Measurements from ENCODE around the gene RNH1. TPM values are rescaled to one million over a fixed set of nuclear protein-coding genes. Genes with fewer than 3 reads are reported as not detected.
A peak's percentile ranks its signal among the peaks of the same experiment; 100 is the strongest.

Gene RNH1
- total RNA-seq, 2 experiments from 2014 or later, result 94.7 to 97.2 TPM

DNA sequence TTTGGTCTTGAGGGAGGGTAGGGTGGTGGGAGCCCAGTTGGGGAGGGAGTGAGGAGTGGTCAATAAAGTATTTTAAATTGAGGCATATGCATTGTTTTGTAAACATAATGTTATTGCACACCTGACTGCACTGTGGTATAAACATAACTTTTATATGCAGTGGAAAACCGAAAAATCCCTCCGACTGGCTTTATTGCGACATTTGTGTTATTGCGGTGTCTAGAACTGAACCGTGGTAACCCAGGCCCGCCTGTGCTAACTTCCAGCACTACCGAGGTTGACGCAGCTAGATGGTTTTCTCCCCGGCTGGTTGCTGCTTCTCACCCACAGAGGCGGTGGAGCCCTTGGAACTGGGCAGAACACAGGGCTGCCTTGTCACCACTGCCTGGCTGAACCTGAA, 7.6 kb upstream of the RNH1 start:
- H3K36me3 Mint-ChIP-seq, result peaks cover 41% of the 10 kb centered on the region
- H3K27ac Mint-ChIP-seq, result no peak overlapping the region
- peaks cover 4% of the 10 kb centered on the region for H3K4me1 Mint-ChIP-seq
- H3K27me3 Mint-ChIP-seq, result no peaks in the 10 kb centered on the region
- DNase-seq, result no peak
- H3K9me3 Mint-ChIP-seq, result no peaks in the 10 kb centered on the region
- H3K4me3 Mint-ChIP-seq, result no peak overlapping the region

DNA sequence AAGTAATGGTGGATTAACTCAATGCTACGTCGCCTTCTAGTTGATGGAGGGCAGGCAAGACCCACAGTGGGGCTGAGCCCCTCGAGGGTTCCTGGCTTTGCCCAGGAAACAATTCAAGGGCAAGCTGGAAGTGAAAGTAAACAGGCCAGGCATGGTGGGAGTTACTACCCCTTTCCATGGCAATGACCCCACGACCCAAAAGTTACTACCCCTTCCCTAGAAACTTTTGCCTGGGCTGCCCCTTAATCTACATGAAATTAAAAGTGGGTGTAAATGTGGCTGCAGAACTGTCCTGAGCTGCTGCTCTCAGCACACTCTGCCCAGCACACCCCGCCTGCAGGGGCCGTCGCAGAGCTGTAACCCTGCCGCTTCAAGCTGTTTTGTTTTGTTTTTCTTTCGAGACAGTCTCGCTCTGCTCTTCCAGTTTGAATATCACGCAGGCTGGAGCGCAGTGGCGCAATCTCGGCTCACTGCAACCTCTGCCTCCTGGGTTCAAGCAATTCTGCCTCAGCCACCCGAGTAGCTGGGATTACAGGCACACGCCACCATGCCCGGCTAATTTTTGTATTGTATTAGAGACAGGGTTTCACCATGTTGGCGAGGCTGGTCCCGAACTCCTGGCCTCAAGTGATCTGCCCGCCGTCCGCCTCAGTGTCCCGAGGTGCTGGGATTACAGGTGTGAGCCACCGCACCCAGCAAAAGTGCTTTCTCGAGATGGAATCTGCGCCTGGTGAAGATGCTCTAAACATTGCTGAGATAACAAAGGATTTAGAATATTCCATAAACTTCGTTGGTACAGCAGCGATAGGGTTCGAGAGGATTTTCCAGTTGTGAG, 5.9 kb upstream of the RNH1 start:
- DNase-seq, result no peak
- Mint-ChIP-seq H3K36me3 (peaks cover 44% of the 10 kb centered on the region), H3K9me3 (no peaks in the 10 kb centered on the region), H3K27me3 (no peaks in the 10 kb centered on the region), H3K27ac (no peak overlapping the region), H3K4me3 (no peak overlapping the region), H3K4me1 (peaks cover 3% of the 10 kb centered on the region)

DNA sequence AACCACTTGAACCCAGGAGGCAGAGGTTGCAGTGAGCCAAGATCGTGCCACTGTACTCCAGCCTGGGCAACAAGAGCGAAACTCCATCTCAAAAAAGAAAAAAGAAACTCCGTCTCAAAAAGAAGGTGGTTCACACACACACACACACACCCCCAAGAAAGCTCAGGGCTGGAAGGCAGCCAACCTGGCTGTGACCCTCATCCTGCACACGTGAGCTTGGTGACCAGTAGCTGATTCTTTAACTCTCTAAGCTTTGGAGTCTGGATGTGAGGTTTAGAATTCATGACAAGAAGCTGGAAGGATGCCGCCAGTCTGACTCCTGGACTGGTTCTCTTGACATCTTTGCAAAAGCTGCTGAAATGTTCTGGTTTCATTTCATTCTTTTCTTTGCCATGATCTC, 1.9 kb upstream of the RNH1 start:
- H3K9me3 Mint-ChIP-seq, result no peaks in the 10 kb centered on the region
- no peaks in the 10 kb centered on the region for H3K27me3 Mint-ChIP-seq
- DNase-seq, result no peak
- H3K27ac Mint-ChIP-seq, result no peak overlapping the region
- H3K4me3 Mint-ChIP-seq, result no peak overlapping the region
- peaks cover 36% of the 10 kb centered on the region for H3K36me3 Mint-ChIP-seq
- H3K4me1 Mint-ChIP-seq, result peaks cover 20% of the 10 kb centered on the region

DNA sequence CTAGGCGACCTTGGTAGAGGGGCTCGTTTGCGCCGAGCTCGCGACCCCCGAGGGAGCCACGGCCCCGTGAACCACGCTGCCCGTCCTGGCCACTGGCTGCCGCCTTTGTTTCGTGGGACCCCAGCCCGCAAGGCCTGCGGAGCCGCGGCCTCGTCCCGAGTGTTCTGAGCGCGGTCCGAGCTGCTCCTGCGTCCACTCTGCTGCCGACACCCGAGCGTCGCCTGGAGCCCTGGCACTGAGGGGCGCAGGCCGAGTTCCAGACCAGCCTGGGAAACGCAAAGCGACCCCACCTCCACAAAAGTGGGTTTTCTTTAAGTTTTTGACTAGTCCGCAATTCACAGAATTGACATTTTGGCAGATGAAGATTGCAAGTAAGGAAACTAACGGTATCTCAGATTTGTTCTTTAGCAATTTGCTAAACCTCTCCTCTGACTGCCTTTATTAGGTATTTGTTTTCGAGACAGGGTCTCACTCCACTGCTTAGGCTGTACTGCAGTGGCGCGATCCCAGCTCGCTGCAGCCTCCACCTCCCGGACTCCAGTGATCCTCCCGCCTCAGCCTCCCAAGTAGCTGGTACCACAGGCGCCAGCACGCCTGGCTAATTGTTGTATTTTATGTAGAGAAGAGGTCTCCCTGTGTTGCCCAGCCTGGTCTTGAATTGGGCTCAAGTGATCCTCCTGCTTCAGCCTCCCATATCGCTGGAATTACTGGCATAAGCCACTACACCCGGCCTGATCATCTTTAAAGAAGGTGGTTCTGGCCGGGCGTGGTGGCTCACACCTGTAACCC, 879 bp upstream of the RNH1 start:
- H3K9me3 Mint-ChIP-seq, result no peaks in the 10 kb centered on the region

DNA sequence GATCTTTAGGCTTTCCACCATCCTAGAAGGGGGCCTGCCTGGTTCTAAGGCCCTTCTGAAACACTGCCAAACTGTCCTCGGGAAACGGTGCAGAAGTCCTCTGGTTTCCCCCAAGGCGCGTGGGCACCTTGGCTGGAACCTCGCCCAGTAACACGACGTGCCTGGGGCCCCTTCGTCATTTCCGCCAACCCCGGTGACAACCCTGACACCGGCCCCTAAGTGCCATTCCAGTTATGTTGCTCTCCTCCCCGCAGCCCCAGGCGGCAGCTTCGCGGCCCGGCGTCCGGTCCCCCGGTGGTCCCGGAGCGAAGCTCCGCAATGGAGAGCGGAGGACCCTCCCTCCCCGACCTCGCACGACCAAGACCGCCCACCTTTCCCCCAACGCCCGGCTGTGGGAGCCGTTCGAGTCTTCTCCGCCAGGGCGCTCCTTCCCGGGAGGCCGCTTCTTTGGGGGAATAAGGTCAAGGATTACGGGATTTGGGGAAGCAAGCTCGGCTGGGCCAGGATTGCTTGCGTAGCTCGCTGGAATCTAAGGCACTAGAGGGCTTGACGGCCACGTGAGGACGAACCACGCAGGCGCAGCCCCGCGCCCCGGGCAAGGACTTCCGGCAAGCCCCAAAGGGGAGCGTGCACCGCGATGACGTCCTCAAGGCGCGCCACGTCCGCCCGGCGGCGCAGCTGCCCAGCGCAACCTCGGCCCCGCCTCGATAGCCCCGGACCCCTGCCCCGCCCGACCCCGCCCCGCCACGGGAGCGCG, 626 bp downstream of the RNH1 start:
- H3K9me3 Mint-ChIP-seq, result no peaks in the 10 kb centered on the region
- DNase-seq, result peak; percentile 97
- H3K27ac Mint-ChIP-seq, result peak overlapping the region; percentile 100
- H3K36me3 Mint-ChIP-seq, result peaks cover 28% of the 10 kb centered on the region
- peak overlapping the region; percentile 96 for H3K4me3 Mint-ChIP-seq
- no peaks in the 10 kb centered on the region for H3K27me3 Mint-ChIP-seq
- peaks cover 22% of the 10 kb centered on the region for H3K4me1 Mint-ChIP-seq

More for the DNA sequence above, 879 bp upstream of the RNH1 start:
- no peaks in the 10 kb centered on the region for H3K27me3 Mint-ChIP-seq
- peak overlapping the region; percentile 96 for H3K4me3 Mint-ChIP-seq
- H3K36me3 Mint-ChIP-seq, result peaks cover 33% of the 10 kb centered on the region
- H3K4me1 Mint-ChIP-seq, result peaks cover 22% of the 10 kb centered on the region
- peak overlapping the region; percentile 68 for H3K27ac Mint-ChIP-seq
- DNase-seq, result no peak

DNA sequence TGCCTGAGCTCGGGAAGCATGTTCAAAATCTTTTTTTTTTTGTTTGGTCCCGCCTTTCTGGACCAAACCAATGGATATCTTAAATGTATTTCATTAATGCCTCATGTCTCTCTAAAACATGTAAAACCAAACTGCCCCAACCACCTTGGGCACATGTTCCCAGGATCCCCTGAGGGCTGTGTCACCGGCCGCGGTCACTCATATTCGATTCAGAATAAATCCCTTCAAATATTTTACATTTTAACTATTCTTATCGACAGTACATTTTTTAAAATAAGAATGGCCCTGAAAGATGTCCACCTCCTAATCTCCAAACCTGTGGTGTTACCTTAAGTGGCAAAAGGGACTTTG, 2.1 kb downstream of the RNH1 start:
- H3K27ac Mint-ChIP-seq, result peak overlapping the region; percentile 100
- H3K9me3 Mint-ChIP-seq, result no peaks in the 10 kb centered on the region

DNA sequence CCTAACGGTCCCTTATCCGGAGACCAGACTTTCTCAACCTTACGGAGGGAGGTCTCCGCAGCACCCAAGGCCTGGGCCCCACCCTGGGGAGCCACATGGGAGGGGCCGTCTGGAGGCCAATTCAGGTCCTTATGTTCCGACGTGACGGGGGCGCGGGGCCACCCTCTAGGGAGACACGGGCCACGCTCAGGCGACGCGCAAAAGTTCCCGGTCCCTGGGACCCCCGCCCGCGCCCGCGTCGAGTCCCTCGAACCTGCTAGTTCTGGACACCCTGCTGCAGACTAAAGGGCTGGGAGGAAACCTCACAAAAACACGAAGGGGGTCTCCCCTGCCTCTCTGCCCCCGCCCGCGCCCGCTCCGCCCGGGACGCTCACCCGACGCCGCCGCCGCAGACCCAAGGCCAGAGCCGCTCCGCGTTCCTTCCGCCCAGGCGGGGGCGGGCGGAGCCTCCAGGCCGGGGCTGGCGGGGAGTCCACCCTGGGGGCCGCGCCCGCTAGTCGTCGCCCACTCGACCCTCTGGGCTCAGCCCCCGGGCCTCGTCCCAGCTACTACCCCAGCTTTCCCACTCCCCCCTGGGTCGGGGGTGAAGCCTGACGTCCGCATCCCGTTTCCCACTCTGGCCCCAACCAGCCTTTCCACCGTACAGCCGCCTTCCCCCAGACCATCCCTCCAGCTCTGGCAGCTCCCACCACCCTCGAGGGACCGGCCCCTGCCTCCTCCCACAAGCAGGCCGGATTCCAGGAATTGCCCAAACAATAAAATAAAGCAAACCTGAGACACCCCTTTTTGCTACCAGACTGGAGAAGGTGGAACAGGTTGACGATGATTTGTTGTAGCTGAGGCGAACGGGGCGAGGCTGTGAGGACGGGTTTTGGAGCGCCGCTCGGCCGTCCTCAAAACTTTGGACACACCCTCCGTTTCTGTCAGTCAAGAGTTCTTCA, 2.7 kb downstream of the RNH1 start:
- peak overlapping the region; percentile 60 for H3K27ac Mint-ChIP-seq
- no peaks in the 10 kb centered on the region for H3K9me3 Mint-ChIP-seq
- H3K27me3 Mint-ChIP-seq, result no peaks in the 10 kb centered on the region
- DNase-seq, result peak; percentile 33
- peaks cover 22% of the 10 kb centered on the region for H3K4me1 Mint-ChIP-seq
- H3K4me3 Mint-ChIP-seq, result peak overlapping the region; percentile 96
- H3K36me3 Mint-ChIP-seq, result peaks cover 19% of the 10 kb centered on the region

More for the DNA sequence above, 2.1 kb downstream of the RNH1 start:
- DNase-seq, result no peak
- H3K4me1 Mint-ChIP-seq, result peaks cover 22% of the 10 kb centered on the region
- no peaks in the 10 kb centered on the region for H3K27me3 Mint-ChIP-seq
- peaks cover 21% of the 10 kb centered on the region for H3K36me3 Mint-ChIP-seq
- H3K4me3 Mint-ChIP-seq, result peak overlapping the region; percentile 96

DNA sequence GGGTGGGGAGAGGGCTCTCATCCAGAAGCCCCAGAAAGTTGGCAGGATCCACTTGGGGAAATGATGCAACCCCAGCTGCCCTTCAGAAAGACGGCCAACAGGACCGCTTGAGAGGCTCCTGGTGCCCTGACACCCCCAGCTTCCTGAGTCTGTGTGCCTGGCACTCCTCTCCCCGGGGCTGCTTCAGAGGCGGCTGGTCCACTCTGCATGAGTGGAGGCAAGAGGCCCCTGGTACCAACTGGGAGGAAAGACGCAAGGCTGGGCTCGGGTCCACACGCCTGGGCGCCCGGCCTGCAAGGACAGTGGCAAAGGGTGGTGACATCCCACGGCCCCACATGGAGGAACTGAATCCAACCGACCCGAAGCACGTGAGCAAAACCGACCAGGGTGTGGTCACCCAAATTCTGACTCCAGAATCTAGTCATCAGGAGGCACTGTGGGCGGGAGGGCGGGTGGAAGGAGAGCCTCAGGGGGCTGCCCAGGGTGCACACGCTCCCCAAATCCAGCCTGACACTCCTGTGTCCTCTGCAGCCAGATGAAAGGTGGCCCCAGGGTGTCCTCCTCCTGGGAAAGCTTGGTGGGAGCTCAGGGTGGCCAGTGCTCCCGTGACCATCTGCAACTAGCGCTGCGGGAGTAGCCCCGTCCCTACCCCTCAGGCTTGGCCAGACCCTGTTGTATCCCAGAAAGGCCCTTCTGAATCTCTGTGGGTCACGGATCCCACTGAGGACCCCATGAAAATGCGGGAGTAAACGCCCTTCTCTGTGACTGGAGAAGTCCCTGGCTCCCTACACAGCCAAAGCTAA, 3.7 kb downstream of the RNH1 start:
- Mint-ChIP-seq H3K36me3 (peaks cover 17% of the 10 kb centered on the region), H3K4me1 (peaks cover 22% of the 10 kb centered on the region), H3K27ac (no peak overlapping the region)

DNA sequence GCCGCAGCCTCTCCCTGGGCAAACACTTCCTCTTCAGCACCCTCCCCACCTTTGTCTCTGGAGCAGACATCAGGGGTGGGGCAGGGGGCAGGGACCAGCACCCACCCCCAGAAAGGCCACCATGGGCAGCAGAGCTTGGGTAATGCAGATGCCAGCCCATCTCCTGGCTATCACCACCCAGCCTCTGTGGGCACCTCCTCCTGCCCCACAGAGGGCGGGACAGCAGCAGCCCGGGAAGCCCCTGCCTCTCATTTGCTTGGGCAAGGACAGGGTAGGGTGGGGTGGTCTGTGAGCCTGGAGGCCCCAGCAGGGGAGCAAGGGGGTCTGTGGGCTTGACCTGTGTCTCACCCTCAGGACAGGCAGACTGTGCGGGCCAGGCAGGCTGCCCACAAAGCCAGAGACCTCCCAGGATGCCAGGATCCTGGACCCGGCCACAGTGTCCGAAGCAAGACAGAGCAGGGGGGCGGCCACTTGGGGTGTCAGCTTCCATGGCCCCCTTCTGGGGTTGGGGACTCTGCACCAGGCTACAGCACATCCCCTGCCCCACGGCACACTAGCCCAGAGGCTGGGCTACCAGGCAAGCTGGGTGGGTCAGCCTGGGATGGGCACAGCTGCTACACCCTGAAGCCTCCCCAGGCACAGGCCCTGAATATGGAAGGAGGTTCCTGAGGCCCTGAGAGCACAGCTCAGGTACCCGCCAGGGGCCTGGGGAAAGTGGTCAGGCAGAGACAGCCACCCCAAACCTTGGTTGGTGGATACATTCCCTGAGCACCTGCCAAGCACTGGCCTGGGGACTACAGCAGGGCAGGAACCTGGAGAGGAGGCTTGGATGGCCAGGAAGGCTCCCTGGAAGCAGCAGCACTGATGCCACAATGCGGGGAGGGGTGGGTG, 4.5 kb downstream of the RNH1 start:
- Mint-ChIP-seq H3K27me3 (no peaks in the 10 kb centered on the region), H3K4me1 (peaks cover 18% of the 10 kb centered on the region), H3K36me3 (peaks cover 20% of the 10 kb centered on the region), H3K4me3 (no peak overlapping the region), H3K27ac (no peak overlapping the region), H3K9me3 (no peaks in the 10 kb centered on the region)
- no peak for DNase-seq

More for the DNA sequence above, 3.7 kb downstream of the RNH1 start:
- Mint-ChIP-seq H3K9me3 (no peaks in the 10 kb centered on the region), H3K4me3 (peak overlapping the region; percentile 14), H3K27me3 (no peaks in the 10 kb centered on the region)
- no peak for DNase-seq

DNA sequence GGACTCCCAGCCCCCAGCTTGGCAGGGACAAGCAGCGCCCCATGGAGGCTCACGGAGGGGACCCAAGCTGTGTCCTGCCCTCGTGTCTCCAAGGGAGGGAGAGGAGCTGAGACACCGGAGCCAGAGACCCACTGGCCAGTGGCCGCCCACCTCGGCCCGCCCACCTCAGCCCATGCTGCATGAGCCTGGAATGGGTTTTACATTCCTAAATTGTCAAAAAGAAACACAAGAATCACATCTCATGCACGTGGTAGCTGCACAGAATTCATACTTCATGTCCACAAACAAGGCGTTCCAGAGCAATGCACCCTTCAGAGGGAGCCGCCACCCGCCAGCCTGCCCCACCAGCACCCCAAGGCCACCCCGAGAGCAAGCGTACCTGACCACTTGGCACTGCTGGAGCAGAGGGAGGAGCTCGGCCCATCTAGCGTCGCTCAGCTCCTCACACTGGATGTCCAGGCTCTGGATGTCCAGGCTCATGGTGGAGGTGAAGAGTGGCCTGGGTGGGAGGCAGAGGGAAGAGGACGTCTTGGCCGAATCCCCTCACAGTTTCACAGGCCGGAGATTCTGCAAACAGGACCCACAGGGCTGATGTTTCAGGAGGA, 5.3 kb downstream of the RNH1 start:
- peaks cover 27% of the 10 kb centered on the region for H3K36me3 Mint-ChIP-seq
- H3K4me3 Mint-ChIP-seq, result no peak overlapping the region
- H3K9me3 Mint-ChIP-seq, result no peaks in the 10 kb centered on the region
- H3K27ac Mint-ChIP-seq, result peak overlapping the region; percentile 56
- H3K4me1 Mint-ChIP-seq, result peaks cover 22% of the 10 kb centered on the region
- no peak for DNase-seq
- no peaks in the 10 kb centered on the region for H3K27me3 Mint-ChIP-seq

DNA sequence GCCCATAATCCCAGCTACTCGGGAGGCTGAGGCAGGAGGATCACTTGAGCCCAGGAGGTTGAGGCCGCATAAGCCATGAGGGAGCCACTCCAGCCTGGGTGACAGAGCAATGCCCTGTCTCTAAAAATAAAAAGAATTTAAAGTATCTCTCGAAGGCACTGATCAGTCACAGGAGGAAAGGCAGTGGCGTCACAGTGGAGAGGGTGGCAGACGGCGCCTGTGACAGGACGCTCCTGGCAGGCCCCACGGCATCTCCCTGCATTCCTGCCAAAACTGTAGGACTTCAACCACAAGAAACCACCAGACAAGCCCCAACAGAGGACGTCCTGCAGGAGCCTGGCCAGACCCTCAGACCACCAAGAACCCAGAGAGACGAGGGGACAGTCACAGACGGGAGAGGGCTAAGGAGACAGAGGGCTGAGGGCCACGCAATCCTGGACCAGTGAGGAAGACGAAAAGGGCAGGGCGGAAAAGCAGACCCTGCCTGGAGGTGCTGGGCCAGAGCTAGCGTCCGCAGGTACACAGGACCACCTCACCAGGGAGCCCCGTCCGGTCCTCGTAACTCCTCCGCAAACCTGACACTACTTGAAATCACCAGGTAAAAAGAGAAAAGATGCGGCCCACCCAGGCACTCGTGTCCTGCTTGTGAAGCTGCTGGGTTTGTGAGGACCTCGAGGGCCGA, 5.9 kb downstream of the RNH1 start:
- no peak overlapping the region for H3K27ac Mint-ChIP-seq
- H3K9me3 Mint-ChIP-seq, result no peaks in the 10 kb centered on the region
- peaks cover 28% of the 10 kb centered on the region for H3K36me3 Mint-ChIP-seq
- no peak overlapping the region for H3K4me3 Mint-ChIP-seq
- peaks cover 20% of the 10 kb centered on the region for H3K4me1 Mint-ChIP-seq
- no peaks in the 10 kb centered on the region for H3K27me3 Mint-ChIP-seq
- no peak for DNase-seq
